Gastrocnemius medialis (tissue), 4 donors: ENCODE measurements around the gene KTI12. TPM values are rescaled to one million over a fixed set of nuclear protein-coding genes. Genes with fewer than 3 reads are reported as not detected.
"Not testable (repeated sequence)": the region's sequence is repeated elsewhere in the genome, so short reads cannot be mapped to it uniquely, and the experiment has no call there.

Experiments used
- ATAC-seq, 2 donors: fragments of 150-250 bp; one replicate each; pipeline ENCODE4 v1.9.1; 2016
- DNase-seq, 2 donors: peaks; one replicate each; pipeline ENCODE4 v3.0.0-alpha.2; 2019
- H3K27ac ChIP-seq, 4 donors: fragments of 200-600 bp; sonication (generic); 1 replicate in 1 of 4; 2 replicates in 3 of 4; pipeline ENCODE4 v1.5.1; 2016 to 2018; ENCODE audit warnings: mild to moderate bottlenecking in 2 of 4, moderate library complexity in 1 of 4
- H3K27me3 ChIP-seq, 3 donors: fragments of 200-600 bp; sonication (generic) in 2 of 3; 1 replicate in 1 of 3; 2 replicates in 2 of 3; pipeline versions ENCODE4 v1.5.1 to v1.6.0; 2016 to 2019; ENCODE audit warnings: mild to moderate bottlenecking in 1 of 3, moderate library complexity in 1 of 3
- H3K36me3 ChIP-seq, 2 donors: fragments of 200-600 bp; sonication (generic) in 1 of 2; one replicate each; pipeline ENCODE4 v1.5.1; 2017 to 2018
- H3K4me1 ChIP-seq, 2 donors: fragments of 200-600 bp; sonication (generic) in 1 of 2; one replicate each; pipeline ENCODE4 v1.5.1; 2016 to 2017; ENCODE audit warnings: mild to moderate bottlenecking in 2 of 2
- H3K4me3 ChIP-seq, 4 donors: fragments of 200-600 bp; sonication (generic) in 3 of 4; 1 replicate in 1 of 4; 2 replicates in 3 of 4; pipeline ENCODE4 v1.5.1; 2016 to 2019; ENCODE audit warnings: mild to moderate bottlenecking in 2 of 4
- H3K9me3 ChIP-seq, 3 donors: fragments of 200-600 bp; sonication (generic) in 2 of 3; 1 replicate in 1 of 3; 2 replicates in 2 of 3; pipeline ENCODE4 v1.5.1; 2016 to 2019
- POLR2A ChIP-seq, 2 donors: fragments of 450-650 bp; IDR thresholded peaks; one replicate each; pipeline ENCODE4 v1.6.1; 2017; ENCODE audit warnings: antibody characterized with exemption in 2 of 2, mild to moderate bottlenecking in 2 of 2, moderate library complexity in 2 of 2
- in situ Hi-C, 4 donors: fragments of 200-750 bp; cut with MboI; loops; one replicate each; pipeline versions ENCODE4 v1.15.0 to v1.8.0; 2017; ENCODE audit warnings: low sequenced_read_pairs in 4 of 4
- intact Hi-C: fragments of 100-400 bp; cut with DNase I; formaldehyde crosslinking; loops from one replicate; pipeline ENCODE4 v1.15.1; 2023; ENCODE audit warnings: low total_unique reads
- total RNA-seq, 4 donors: library from RNA; depleted of rRNA; stranded (reverse); fragments of >200 nt; gene quantifications; one replicate each; pipeline versions ENCODE4 v1.1.0 to v1.2.3, GENCODE V29; 2016
- TF ChIP-seq, protein P1 (sequence below), 5 experiments: fragments of 450-650 bp in 3 of 5; fragments of 200-600 bp in 2 of 5; sonication (generic) in 2 of 5; IDR thresholded peaks in 4 of 5; conservative IDR thresholded peaks in 1 of 5; 1 replicate in 4 of 5; 2 replicates in 1 of 5; pipeline ENCODE4 v1.5.1; 2016 to 2019; ENCODE audit warnings: antibody characterized with exemption in 5 of 5, mild to moderate bottlenecking in 3 of 5, moderate library complexity in 3 of 5

The KTI12 gene
- total RNA-seq, 4 donors from 2014 or later: 3.4 to 5.9 (median 5.1) TPM

DNA sequence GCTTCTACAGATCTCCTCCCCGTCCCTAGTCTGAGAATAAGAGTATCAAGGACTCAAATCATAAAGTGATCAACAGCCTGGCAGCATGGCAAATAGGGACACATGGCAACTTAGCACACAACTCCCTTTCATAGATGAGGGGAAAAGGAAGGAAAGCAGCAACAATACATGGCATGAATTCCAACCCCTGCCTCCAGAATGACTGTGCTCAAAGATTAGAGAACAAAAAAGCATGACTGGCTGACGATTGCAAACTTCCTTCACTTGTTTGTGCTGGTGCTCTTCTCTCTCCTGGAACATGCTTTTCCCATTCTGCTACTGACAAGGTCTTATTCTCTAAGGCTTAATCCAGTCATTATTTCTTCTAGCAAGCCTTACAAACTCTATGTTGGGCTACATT lies 11.5 kb downstream of the KTI12 start:
- Histone ChIP-seq H3K36me3 (peaks cover 5 to 50% of the 10 kb centered on the region in 2 donors), H3K27me3 (no peaks in the 10 kb centered on the region), H3K4me3 (no peak overlapping the region), H3K4me1 (no peaks in the 10 kb centered on the region), H3K9me3 (no peaks in the 10 kb centered on the region), H3K27ac (no peak overlapping the region)
- no peak for ATAC-seq
- intact Hi-C loops: no loop called here
- in situ Hi-C loops: no loop called here
- no peak for DNase-seq
- TF ChIP-seq, protein P1, sequence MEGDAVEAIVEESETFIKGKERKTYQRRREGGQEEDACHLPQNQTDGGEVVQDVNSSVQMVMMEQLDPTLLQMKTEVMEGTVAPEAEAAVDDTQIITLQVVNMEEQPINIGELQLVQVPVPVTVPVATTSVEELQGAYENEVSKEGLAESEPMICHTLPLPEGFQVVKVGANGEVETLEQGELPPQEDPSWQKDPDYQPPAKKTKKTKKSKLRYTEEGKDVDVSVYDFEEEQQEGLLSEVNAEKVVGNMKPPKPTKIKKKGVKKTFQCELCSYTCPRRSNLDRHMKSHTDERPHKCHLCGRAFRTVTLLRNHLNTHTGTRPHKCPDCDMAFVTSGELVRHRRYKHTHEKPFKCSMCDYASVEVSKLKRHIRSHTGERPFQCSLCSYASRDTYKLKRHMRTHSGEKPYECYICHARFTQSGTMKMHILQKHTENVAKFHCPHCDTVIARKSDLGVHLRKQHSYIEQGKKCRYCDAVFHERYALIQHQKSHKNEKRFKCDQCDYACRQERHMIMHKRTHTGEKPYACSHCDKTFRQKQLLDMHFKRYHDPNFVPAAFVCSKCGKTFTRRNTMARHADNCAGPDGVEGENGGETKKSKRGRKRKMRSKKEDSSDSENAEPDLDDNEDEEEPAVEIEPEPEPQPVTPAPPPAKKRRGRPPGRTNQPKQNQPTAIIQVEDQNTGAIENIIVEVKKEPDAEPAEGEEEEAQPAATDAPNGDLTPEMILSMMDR (IDR thresholded peaks at IDR 0.05 in 4 of 5, conservative IDR thresholded peaks at IDR 0.05 in 1 of 5): no peak
- TF ChIP-seq POLR2A (IDR thresholded peaks at IDR 0.05): no peak

GRCh38 chr1:52008071-52008809 lies 25.4 kb downstream of the KTI12 start:
- intact Hi-C loops (no loop called here), in situ Hi-C loops (loop anchor here in 1 of 4 donors (10.0 kb wide), 1 partner anchor 103 kb away; no protein-coding TSS in a partner anchor)
- peaks cover 0 to 18% (median 0%) of the 10 kb centered on the region in 3 donors for H3K27me3 ChIP-seq
- TF ChIP-seq, protein P1 (IDR thresholded peaks at IDR 0.05 in 4 of 5, conservative IDR thresholded peaks at IDR 0.05 in 1 of 5): no peak
- TF ChIP-seq POLR2A (IDR thresholded peaks at IDR 0.05): no peak
- no peaks in the 10 kb centered on the region for H3K9me3 ChIP-seq
- H3K4me3 ChIP-seq: no peak overlapping the region
- H3K4me1 ChIP-seq: no peaks in the 10 kb centered on the region
- H3K27ac ChIP-seq: no peak overlapping the region
- H3K36me3 ChIP-seq: no peaks in the 10 kb centered on the region
- DNase-seq (no peak), ATAC-seq (no peak)

- Histone ChIP-seq H3K27me3 (peaks cover 0 to 18% (median 0%) of the 10 kb centered on the region in 3 donors), H3K9me3 (no peaks in the 10 kb centered on the region), H3K4me3 (no peak overlapping the region), H3K27ac (no peak overlapping the region), H3K4me1 (no peaks in the 10 kb centered on the region), H3K36me3 (no peaks in the 10 kb centered on the region)
- intact Hi-C loops (no loop called here), in situ Hi-C loops (loop anchor here in 1 of 4 donors (10.0 kb wide), 1 partner anchor 103 kb away; no protein-coding TSS in a partner anchor)
- DNase-seq (no peak), ATAC-seq (no peak)
- TF ChIP-seq, protein P1 (IDR thresholded peaks at IDR 0.05 in 4 of 5, conservative IDR thresholded peaks at IDR 0.05 in 1 of 5): no peak
- TF ChIP-seq POLR2A (IDR thresholded peaks at IDR 0.05): no peak
Observed at GRCh38 chr1:52007215-52008002, 26.2 kb downstream of the KTI12 start.

DNA sequence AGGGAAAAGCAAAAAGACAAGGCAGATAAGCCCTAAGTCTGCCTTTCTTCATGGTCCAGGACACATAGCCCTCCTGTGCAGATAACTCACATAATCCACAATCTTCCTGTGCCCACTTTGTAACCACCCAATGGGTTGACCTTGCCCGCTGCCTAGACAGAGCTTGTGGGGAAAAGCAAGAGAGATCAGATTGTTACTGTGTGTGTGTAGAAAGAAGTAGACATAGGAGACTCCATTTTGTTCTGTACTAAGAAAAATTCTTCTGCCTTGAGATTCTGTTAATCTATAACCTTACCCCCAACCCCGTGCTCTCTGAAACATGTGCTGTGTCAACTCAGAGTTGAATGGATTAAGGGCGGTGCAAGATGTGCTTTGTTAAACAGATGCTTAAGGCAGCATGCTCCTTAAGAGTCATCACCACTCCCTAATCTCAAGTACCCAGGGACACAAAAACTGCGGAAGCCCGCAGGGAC lies 27.5 kb downstream of the KTI12 start:
- DNase-seq, H3K4me3 ChIP-seq, H3K27ac ChIP-seq, intact Hi-C loops, H3K9me3 ChIP-seq, H3K4me1 ChIP-seq, ATAC-seq, H3K36me3 ChIP-seq: not testable (repeated sequence)
- in situ Hi-C loops: loop anchor here in 1 of 4 donors (10.0 kb wide), 1 partner anchor 101 kb away; no protein-coding TSS in a partner anchor
- H3K27me3 ChIP-seq: peaks cover 0 to 18% (median 0%) of the 10 kb centered on the region in 3 donors

GRCh38 chr1:52005548-52005947 lies 28.1 kb downstream of the KTI12 start:
- H3K27me3 ChIP-seq: peaks cover 0 to 18% (median 0%) of the 10 kb centered on the region in 3 donors
- H3K36me3 ChIP-seq, H3K27ac ChIP-seq, H3K9me3 ChIP-seq, intact Hi-C loops, H3K4me3 ChIP-seq, H3K4me1 ChIP-seq, ATAC-seq, DNase-seq: not testable (repeated sequence)
- in situ Hi-C loops: loop anchor here in 1 of 4 donors (10.0 kb wide), 1 partner anchor 101 kb away; no protein-coding TSS in a partner anchor
